Glutamatergic neuron (in vitro differentiated cells): Measurements from ENCODE around the gene DYNC2I2. TPM values are rescaled to one million over a fixed set of nuclear protein-coding genes. Genes with fewer than 3 reads are reported as not detected.
"Not testable (repeated sequence)": the region's sequence is repeated elsewhere in the genome, so short reads cannot be mapped to it uniquely, and the experiment has no call there.

Experiments
- DNase-seq: peaks from one replicate; pipeline ENCODE4 v3.0.0; 2022
- H3K27ac Mint-ChIP-seq: one replicate; pipeline ENCODE4 v1.8.0; 2020; ENCODE audit warnings: mild to moderate bottlenecking, mixed read lengths, inconsistent platforms; ENCODE audit not compliant: unreplicated experiment
- H3K27me3 Mint-ChIP-seq: one replicate; pipeline ENCODE4 v1.8.0; 2020; ENCODE audit warnings: mild to moderate bottlenecking, moderate library complexity, mixed read lengths, inconsistent platforms; ENCODE audit not compliant: unreplicated experiment
- H3K36me3 Mint-ChIP-seq: one replicate; pipeline ENCODE4 v1.8.0; 2020; ENCODE audit warnings: mild to moderate bottlenecking, mixed read lengths, inconsistent platforms; ENCODE audit not compliant: unreplicated experiment
- H3K4me1 Mint-ChIP-seq: one replicate; pipeline ENCODE4 v1.8.0; 2020; ENCODE audit warnings: mild to moderate bottlenecking, low read depth, mixed read lengths, inconsistent platforms; ENCODE audit not compliant: unreplicated experiment
- H3K4me3 Mint-ChIP-seq: one replicate; pipeline ENCODE4 v1.8.0; 2020; ENCODE audit warnings: mild to moderate bottlenecking, mixed read lengths, inconsistent platforms; ENCODE audit not compliant: unreplicated experiment
- H3K9me3 Mint-ChIP-seq: one replicate; pipeline ENCODE4 v1.8.0; 2020; ENCODE audit warnings: mild to moderate bottlenecking, moderate library complexity, mixed read lengths, inconsistent platforms; ENCODE audit not compliant: unreplicated experiment
- total RNA-seq: library from RNA; stranded (reverse); fragmentation: NEBNext Ultra II Directional; extraction: Animal tissue kit (Norgen Biotek cat#: 25700); gene quantifications from one replicate; pipeline ENCODE4 v1.2.1, GENCODE V29; 2021; ENCODE audit not compliant: unreplicated experiment
- TF ChIP-seq, protein P1 (sequence below): fragments of 200-600 bp; sonication (generic); IDR thresholded peaks from one replicate; pipeline ENCODE4 v1.5.0; 2021; ENCODE audit not compliant: partially characterized antibody, unreplicated experiment

DYNC2I2 gene
- total RNA-seq, 1 donor from 2014 or later: 15.0 TPM

DNA sequence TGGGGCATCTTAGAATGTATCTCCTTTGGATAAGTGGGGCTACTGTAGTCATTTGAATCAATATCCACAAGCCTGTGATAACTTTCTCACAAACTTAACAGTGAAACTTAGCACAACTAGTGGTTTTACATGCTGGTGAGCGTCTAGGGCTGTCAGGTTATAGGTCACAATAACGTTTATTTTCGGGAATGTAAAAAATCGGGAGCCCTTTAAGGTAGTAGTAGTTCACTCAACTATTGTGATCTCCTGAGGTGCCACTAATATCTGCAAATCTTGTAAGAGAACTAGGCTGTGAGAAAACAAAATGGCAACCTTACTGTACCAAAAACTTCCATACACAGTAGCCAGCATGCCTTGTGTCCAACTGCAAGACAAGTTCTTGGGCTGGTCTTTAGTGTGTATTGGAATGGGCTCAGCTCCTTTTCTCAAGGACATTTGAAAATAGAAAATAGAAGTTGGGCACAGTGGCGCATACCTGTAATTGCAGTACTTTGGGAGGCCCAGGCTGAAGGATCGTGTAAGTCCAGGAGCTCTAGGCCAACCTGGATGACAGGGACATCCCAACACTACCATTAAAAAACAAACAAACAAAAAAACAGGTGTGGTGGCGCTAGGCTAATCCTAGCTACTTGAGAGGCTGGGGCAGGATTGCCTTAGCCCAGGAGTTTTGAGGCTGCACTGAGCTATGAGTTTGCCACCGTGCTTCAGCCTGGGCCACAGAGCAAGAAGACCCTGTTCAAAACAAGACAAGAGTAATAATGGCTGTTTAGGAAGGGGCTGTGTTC is 40.5 kb upstream of the DYNC2I2 start:
- H3K4me3 Mint-ChIP-seq: no peak overlapping the region
- H3K36me3 Mint-ChIP-seq: no peaks in the 10 kb centered on the region
- TF ChIP-seq, protein P1, sequence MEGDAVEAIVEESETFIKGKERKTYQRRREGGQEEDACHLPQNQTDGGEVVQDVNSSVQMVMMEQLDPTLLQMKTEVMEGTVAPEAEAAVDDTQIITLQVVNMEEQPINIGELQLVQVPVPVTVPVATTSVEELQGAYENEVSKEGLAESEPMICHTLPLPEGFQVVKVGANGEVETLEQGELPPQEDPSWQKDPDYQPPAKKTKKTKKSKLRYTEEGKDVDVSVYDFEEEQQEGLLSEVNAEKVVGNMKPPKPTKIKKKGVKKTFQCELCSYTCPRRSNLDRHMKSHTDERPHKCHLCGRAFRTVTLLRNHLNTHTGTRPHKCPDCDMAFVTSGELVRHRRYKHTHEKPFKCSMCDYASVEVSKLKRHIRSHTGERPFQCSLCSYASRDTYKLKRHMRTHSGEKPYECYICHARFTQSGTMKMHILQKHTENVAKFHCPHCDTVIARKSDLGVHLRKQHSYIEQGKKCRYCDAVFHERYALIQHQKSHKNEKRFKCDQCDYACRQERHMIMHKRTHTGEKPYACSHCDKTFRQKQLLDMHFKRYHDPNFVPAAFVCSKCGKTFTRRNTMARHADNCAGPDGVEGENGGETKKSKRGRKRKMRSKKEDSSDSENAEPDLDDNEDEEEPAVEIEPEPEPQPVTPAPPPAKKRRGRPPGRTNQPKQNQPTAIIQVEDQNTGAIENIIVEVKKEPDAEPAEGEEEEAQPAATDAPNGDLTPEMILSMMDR: no peak
- peaks cover 4% of the 10 kb centered on the region for H3K27me3 Mint-ChIP-seq
- no peak overlapping the region for H3K27ac Mint-ChIP-seq
- no peaks in the 10 kb centered on the region for H3K9me3 Mint-ChIP-seq
- no peak for DNase-seq
- H3K4me1 Mint-ChIP-seq: no peaks in the 10 kb centered on the region

DNA sequence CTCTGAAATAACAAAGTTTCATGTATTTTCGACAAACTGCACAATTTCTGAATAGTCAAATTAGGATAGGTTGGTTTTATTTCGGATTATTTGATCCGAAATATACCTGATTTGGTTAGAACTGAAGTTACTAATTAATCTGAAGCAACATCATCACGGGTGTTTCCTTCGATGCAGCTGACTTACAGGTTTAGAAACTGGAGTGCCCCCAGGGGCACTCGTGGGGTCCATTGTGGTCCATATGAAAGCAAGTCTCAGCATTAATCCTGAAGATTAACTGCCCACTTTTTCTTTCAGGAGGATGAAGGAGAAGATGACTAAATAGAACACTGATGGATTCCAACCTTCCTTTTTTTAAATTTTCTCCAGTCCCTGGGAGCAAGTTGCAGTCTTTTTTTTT is 37.7 kb upstream of the DYNC2I2 start:
- H3K9me3 Mint-ChIP-seq: peaks cover 8% of the 10 kb centered on the region
- no peak overlapping the region for H3K4me3 Mint-ChIP-seq
- peaks cover 10% of the 10 kb centered on the region for H3K4me1 Mint-ChIP-seq
- DNase-seq: no peak
- TF ChIP-seq, protein P1: no peak
- H3K27ac Mint-ChIP-seq: no peak overlapping the region
- peaks cover 8% of the 10 kb centered on the region for H3K27me3 Mint-ChIP-seq
- H3K36me3 Mint-ChIP-seq: peaks cover 9% of the 10 kb centered on the region

DNA sequence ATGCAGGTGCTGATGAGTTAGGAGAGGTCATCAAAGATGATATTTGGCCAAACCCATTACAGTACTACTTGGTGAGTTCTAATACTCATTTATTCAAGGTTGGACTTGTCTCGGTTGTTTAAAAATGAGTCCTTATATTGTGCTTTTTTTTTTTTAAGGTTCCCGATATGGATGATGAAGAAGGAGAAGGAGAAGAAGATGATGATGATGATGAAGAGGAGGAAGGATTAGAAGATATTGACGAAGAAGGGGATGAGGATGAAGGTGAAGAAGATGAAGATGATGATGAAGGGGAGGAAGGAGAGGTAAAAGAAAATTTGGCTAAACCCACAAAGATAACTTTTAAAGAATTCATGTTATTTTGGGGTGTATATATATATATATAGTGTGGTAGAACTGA is 37.1 kb upstream of the DYNC2I2 start:
- DNase-seq, H3K4me3 Mint-ChIP-seq, H3K36me3 Mint-ChIP-seq, H3K9me3 Mint-ChIP-seq, H3K27ac Mint-ChIP-seq, H3K4me1 Mint-ChIP-seq, H3K27me3 Mint-ChIP-seq: not testable (repeated sequence)

DNA sequence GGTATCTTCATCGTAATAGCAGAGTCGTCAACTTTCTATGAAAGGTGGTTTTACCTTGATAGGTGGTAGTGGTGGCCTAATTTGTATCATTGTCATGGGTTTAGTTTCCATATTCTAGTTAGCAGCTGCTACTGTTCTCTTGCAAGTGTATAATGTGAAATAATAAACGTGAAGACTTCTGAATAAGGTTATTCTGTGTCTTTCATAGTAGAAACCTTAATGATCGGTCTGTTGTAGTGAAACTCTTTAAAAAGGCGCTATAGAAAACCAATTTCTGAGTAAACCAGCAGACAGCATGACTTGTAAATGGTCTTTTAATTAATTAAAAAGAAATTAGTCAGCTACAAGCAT is 34.0 kb upstream of the DYNC2I2 start:
- DNase-seq: no peak
- Mint-ChIP-seq H3K36me3 (peaks cover 9% of the 10 kb centered on the region), H3K27ac (peak overlapping the region; percentile 100), H3K4me3 (peak overlapping the region; percentile 100), H3K9me3 (peaks cover 12% of the 10 kb centered on the region), H3K4me1 (peaks cover 15% of the 10 kb centered on the region), H3K27me3 (peaks cover 13% of the 10 kb centered on the region)
- TF ChIP-seq, protein P1: no peak

DNA sequence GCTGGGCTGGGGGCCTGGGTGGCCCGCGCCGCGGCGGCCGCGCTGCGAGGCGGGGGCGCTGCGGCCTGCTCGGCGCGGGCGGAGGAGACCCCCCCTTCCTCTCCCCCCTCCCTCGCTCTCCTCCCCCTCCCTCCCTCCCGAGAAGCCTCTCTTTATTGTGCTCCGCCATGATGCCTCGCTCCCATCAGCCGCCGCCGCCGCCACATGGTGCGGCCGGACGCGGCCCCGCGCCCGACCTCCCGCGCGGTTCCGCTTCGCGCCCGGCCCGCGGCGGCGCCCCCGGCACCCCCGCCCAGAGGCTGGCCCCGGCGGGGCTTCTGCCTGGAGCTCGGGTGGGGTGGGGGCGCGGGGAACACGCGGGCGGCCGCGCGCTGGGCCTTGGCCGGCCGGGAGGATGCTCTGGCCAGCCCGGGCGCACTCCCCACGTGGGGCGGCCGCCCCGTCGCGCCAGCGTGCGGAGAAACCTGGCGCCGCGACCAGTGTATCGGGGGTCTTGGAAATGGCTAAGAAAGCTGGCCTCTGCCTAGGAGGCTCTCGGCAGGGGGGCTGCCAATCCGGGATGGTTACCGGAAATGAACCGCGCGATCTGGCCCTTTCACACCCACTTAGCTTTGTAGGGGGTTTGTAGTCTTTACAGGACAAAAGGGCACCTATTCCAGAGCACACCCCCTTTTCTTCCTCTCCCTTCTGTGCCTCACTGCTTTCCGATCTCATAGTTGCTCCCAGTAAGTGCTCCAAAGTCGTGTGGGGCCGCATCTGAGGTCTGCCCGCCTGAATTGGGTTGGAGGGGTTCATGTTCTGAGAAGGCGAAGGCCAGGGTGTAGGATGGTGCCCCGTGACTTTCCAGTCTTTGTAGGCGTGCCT is 33.4 kb upstream of the DYNC2I2 start:
- Mint-ChIP-seq H3K9me3 (peaks cover 12% of the 10 kb centered on the region), H3K27ac (peak overlapping the region; percentile 100), H3K27me3 (peaks cover 13% of the 10 kb centered on the region), H3K4me3 (peak overlapping the region; percentile 100), H3K36me3 (peaks cover 9% of the 10 kb centered on the region), H3K4me1 (peaks cover 15% of the 10 kb centered on the region)
- TF ChIP-seq, protein P1: no peak
- DNase-seq: peak; percentile 65
